Measurements from ENCODE around the gene CDC42BPG. TPM values are rescaled to one million over a fixed set of nuclear protein-coding genes. Genes with fewer than 3 reads are reported as not detected.

CDC42BPG gene
- total and polyA plus RNA-seq, 10 of the 15 experiments (the other 5 are each of a cell fraction or from before 2014, with no cell fraction given) = 0.02 to 1.3 (median 0.09) TPM; not detected in 1

- TF ChIP-seq BHLHE40 (IDR thresholded peaks at IDR 0.05; ENCODE audit: borderline replicate concordance in 1 of 2, low read depth in 2 of 2, low read length in 1 of 2) (peak; percentile 72 to 78), MXI1 (IDR thresholded peaks at IDR 0.05; ENCODE audit: low read depth, low read length) (peak; percentile 56; the same call in 1 of the 2 replicates), ZBED1 (IDR thresholded peaks at IDR 0.05; ENCODE audit: borderline replicate concordance) (peak; percentile 93), IRF5 (IDR thresholded peaks at IDR 0.05; ENCODE audit: borderline replicate concordance) (no peak), CEBPZ (IDR thresholded peaks at IDR 0.05; ENCODE audit: low read depth, low read length) (no peak), FOXM1 (IDR thresholded peaks at IDR 0.05; ENCODE audit: low read depth, low read length) (no peak), CEBPB (IDR thresholded peaks at IDR 0.05; ENCODE audit: borderline replicate concordance in 1 of 2, low read depth in 2 of 2, low read length in 2 of 2) (no peak), WRNIP1 (IDR thresholded peaks at IDR 0.05; ENCODE audit: borderline replicate concordance, low read depth, low read length) (no peak), ZZZ3 (IDR thresholded peaks at IDR 0.05; ENCODE audit: control insufficient read depth, insufficient read length, low read depth) (no peak), CBX5 (IDR thresholded peaks at IDR 0.05; ENCODE audit: low read depth) (no peak), NR2C1 (IDR thresholded peaks at IDR 0.05) (no peak; the same call in 1 of the 2 replicates), CBX3 (IDR thresholded peaks at IDR 0.05; ENCODE audit: borderline replicate concordance, low read depth) (no peak), SP1 (IDR thresholded peaks at IDR 0.05; ENCODE audit: low read depth, low read length) (peak; percentile 80), NFYB (IDR thresholded peaks at IDR 0.05; ENCODE audit: insufficient read depth, low read depth, low read length) (no peak), POU2F2 (IDR thresholded peaks at IDR 0.05; ENCODE audit: borderline replicate concordance, low read depth, low read length) (peak; percentile 77), SMARCA5 (IDR thresholded peaks at IDR 0.05) (no peak), ATF3 (IDR thresholded peaks at IDR 0.05; ENCODE audit: borderline replicate concordance, extremely low read depth, low read depth, low read length) (no peak), ZNF207 (IDR thresholded peaks at IDR 0.05; ENCODE audit: borderline replicate concordance) (peak; percentile 72; the same call in 1 of the 2 replicates), CTCF (IDR thresholded peaks at IDR 0.05 in 2 of 3, conservative IDR thresholded peaks at IDR 0.05 in 1 of 3; ENCODE audit: control insufficient read depth in 2 of 3, extremely low read depth in 1 of 3, insufficient read depth in 1 of 3, low read depth in 3 of 3, low read length in 3 of 3) (peak; percentile 32 to 42 (median 37); a peak in 4 of 6 replicates), E2F4 (IDR thresholded peaks at IDR 0.05; ENCODE audit: low read depth, low read length) (no peak), SPI1 (IDR thresholded peaks at IDR 0.05; ENCODE audit: borderline replicate concordance, insufficient read depth, low read depth, low read length) (peak; percentile 81), PAX8 (IDR thresholded peaks at IDR 0.05) (no peak)
These were observed 6.6 kb upstream of the CDC42BPG start (continued) for GRCh38 chr11:64850979-64851567.
